NCI-H526 treated with DMSO at 0.1 percent for 48 hours (cell line): ENCODE data around the gene CDC6.
A peak's percentile ranks its signal among the peaks of the same experiment; 100 is the strongest.

Source experiments
- DNase-seq: peaks from one replicate; lab custom pipeline; 2025; lab: John Stamatoyannopoulos, UW

CDC6 gene

DNA sequence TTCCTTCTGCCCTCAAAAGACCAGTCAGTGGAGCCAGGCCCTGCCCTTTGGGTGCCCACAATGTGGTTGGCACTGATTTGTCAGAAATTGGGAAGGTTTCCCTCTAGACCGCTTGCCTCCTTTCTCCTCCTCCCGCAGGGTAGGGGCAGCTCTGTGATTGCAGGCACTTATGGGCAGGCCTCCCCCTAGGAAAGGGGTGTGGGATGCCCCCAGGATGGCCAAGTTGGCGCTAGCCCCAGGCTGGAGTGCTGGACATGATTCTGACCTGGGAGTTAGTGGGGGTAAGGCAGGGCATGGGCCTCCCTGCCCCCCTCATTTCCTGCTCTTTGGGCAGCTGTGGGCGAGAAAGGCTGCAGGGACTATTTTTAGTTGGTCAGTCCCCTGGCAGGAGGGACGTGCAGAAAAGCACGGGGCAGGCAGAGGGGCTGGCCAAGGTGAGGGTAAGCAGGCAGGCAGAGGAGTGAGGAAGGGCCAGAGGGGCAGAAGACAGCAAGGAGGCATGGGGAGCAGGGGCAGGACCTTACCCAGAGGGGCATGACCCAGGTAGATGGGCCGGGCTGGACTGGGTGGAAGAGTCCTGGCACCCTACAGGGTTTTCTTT lies 24.6 kb downstream of the CDC6 start:
- DNase-seq = no peak

- DNase-seq = no peak
These were observed 25.4 kb downstream of the CDC6 start for GRCh38 chr17:40312893-40313667.

- no peak for DNase-seq
These were observed 26.2 kb downstream of the CDC6 start for GRCh38 chr17:40313668-40314583.

- no peak for DNase-seq
These were observed 26.9 kb downstream of the CDC6 start for GRCh38 chr17:40314584-40314956.

- DNase-seq = no peak
These were observed 27.5 kb downstream of the CDC6 start for GRCh38 chr17:40315206-40315605.

DNA sequence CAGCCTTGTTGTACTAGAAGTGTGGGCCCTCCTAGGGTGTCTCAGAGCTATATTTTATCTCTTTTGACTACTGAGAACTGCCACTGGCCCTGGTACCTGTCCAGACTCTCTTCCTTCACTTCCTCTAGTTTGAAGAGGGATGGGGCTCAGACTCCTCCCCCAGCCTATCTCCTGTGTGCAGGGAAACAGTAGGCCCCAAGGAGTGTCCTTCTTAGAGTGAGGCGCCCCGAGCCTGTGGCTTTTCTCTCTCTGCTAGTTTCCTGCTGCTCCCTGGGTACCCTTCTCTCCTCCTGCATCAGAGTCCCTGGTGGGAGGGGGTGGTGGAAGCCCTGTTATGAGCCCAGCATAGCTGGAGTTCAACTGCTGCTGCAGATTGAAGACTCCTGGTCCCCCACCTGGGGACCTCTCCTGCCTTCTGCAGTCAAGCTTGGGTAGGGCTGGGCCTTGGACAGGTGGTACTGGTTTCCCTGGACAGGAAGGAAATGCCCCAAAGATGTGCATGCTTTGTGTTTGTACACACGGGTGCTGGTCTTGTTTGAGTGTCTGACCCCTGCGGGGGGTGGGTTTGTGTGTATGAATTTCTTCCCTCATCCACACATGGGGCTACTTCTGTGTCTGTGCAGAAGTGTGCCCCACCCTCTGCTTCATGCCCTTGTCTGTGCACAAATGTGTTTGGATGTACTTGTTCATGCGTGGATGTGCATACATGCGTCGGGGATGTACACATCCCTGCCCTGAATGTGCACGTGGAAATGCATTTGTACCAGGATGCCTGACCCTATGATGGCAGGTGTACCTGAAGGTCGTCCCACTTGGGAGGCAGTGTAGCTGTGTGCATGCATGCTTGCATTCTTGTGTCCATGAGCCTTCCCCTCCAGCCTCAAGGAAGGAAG lies 28.2 kb downstream of the CDC6 start:
- DNase-seq = no peak

GRCh38 chr17:40316571-40317344 lies 29.1 kb downstream of the CDC6 start:
- peak; percentile 10 for DNase-seq

DNA sequence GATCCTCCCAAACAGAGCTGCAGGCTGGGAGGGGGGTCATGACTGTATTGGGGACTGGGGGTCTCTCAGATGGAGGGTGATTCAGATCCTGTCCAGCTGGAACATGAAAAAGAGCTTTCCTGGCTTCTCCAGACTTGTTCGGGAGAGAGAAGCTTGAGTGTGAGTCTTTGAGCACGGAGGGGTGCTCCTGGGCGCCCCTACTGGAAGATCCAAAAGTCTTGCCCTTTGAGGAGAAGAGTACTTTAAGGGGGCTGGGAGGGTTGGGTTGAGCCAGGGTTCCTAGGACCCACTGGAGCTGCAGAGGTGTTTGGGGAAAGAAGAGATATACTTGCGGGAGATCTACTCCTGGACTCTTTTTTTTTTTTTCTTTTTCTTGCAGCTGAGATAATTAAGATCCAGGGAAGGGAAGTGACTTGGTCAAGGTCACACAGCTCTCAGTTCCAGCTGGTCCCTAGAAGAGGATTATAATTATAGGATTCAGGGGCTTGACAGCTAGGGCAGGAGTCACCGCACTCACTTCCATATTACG lies 29.7 kb downstream of the CDC6 start:
- no peak for DNase-seq

DNA sequence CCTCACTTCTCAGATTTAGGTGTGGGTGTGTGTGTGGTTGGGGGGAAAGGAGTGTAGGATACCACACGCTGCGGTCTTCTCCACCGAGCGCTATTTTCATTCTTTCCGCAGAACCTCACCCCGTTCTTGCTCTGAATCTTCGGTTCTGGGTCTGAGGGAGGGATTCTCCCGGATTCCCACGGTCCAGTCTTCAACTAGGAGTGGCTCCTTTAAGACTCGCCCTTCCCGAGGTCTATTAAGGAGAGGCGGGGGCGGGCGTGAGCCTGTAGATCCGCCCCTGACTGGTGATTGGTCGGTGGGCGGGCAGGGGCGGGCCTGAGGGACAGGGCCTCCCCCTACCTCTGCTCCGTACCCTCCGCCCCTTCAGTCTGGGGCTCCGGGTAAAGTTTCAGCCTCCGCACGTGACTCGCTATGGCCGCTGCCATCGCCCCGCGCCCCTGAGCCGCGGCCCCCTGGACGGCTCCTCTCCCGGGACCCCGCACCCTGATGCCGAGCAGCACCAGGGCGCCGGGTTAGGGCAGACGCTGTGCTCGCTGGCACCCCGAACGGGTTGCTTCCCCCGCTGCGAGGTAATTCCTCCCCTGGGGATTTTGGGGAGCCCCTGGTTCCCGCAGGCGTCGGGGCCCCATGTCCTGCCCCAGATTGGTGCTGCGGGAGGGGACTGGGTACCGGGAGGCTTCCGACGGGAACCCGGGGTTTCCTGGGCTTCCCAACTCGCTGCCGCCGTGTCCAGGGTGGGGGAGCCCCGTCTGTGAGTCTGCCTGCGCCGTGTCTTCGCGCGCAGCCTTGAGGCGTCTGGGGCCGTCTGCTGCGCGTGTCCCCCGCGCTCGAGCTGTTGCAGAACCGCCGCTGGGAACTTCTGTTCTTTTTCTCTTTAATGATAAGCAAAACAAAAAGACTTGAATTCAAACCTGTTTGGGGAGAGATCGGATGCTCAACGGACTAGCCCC lies 30.5 kb downstream of the CDC6 start:
- DNase-seq = peak; percentile 82

- DNase-seq = no peak
These were observed 31.2 kb downstream of the CDC6 start for GRCh38 chr17:40318830-40319391.

- no peak for DNase-seq
These were observed 32.2 kb downstream of the CDC6 start for GRCh38 chr17:40319651-40320540.

GRCh38 chr17:40320756-40321523 lies 33.3 kb downstream of the CDC6 start:
- DNase-seq = no peak

- no peak for DNase-seq
These were observed 33.8 kb downstream of the CDC6 start for GRCh38 chr17:40321524-40321929.

GRCh38 chr17:40321961-40322357 lies 34.3 kb downstream of the CDC6 start:
- no peak for DNase-seq

- DNase-seq = no peak
These were observed 35.0 kb downstream of the CDC6 start for GRCh38 chr17:40322358-40323315.
